Right ventricle myocardium superior (tissue), 1 donor: Measurements from ENCODE around the gene SATB2. TPM values are rescaled to one million over a fixed set of nuclear protein-coding genes. Genes with fewer than 3 reads are reported as not detected.

ENCODE experiments used
- ATAC-seq: fragments of 200-7000 bp; cut with Tn5 transposase; one replicate; pipeline ENCODE4 v1.9.1; 2020; ENCODE audit warnings: mild to moderate bottlenecking; ENCODE audit not compliant: poor library complexity
- DNase-seq: peaks from one replicate; pipeline ENCODE4 v3.0.0-alpha.2; 2020
- intact Hi-C: fragments of 100-400 bp; cut with DNase I; formaldehyde crosslinking; loops from one replicate; pipeline ENCODE4 v1.11.2; 2022
- total RNA-seq: library from RNA; stranded (reverse); fragmentation: NEBNext Ultra II Directional; extraction: Animal tissue kit (Norgen Biotek cat#: 25700); gene quantifications from one replicate; pipeline ENCODE4 v1.2.1, GENCODE V29; 2021
- donor health status: DM: no; HTN: yes; CAD: no; lungs with severe emphysema.

Gene SATB2
- total RNA-seq, 1 donor from 2014 or later: 1.3 TPM

- ATAC-seq (no peak), DNase-seq (no peak)
Observed at GRCh38 chr2:199309411-199309810, 148.3 kb downstream of the SATB2 start.

GRCh38 chr2:199308567-199308966 lies 149.2 kb downstream of the SATB2 start:
- intact Hi-C loops: no loop called here
- no peak for DNase-seq
- ATAC-seq: no peak

More at GRCh38 chr2:199309411-199309810, 148.3 kb downstream of the SATB2 start:
- intact Hi-C loops: no loop called here

- intact Hi-C loops: no loop called here
- no peak for DNase-seq
- no peak for ATAC-seq
Observed at GRCh38 chr2:199307461-199307860, 150.3 kb downstream of the SATB2 start.

- DNase-seq (no peak), ATAC-seq (no peak)
- intact Hi-C loops: no loop called here
Observed at GRCh38 chr2:199306116-199306515, 151.6 kb downstream of the SATB2 start.

GRCh38 chr2:199303728-199304177 lies 154.0 kb downstream of the SATB2 start:
- ATAC-seq (no peak), DNase-seq (no peak)
- intact Hi-C loops: no loop called here

GRCh38 chr2:199302851-199303250 lies 154.9 kb downstream of the SATB2 start:
- intact Hi-C loops: no loop called here
- DNase-seq: no peak
- ATAC-seq: no peak

GRCh38 chr2:199288424-199288823 lies 169.3 kb downstream of the SATB2 start:
- ATAC-seq: no peak
- DNase-seq: no peak
- intact Hi-C loops: no loop called here

- intact Hi-C loops: no loop called here
- DNase-seq: no peak
- no peak for ATAC-seq
Observed at GRCh38 chr2:199282309-199282708, 175.4 kb downstream of the SATB2 start.

GRCh38 chr2:199279146-199279545 lies 178.6 kb downstream of the SATB2 start:
- DNase-seq (no peak), ATAC-seq (no peak)
- intact Hi-C loops: no loop called here

- DNase-seq (no peak), ATAC-seq (no peak)
- intact Hi-C loops: no loop called here
Observed at GRCh38 chr2:199278099-199278498, 179.6 kb downstream of the SATB2 start.

GRCh38 chr2:199273042-199273511 lies 184.7 kb downstream of the SATB2 start:
- ATAC-seq (no peak), DNase-seq (no peak)
- intact Hi-C loops: no loop called here

- intact Hi-C loops: no loop called here
- no peak for ATAC-seq
- DNase-seq: no peak
Observed at GRCh38 chr2:199261936-199262335, 195.8 kb downstream of the SATB2 start.

GRCh38 chr2:199261239-199261638 lies 196.5 kb downstream of the SATB2 start:
- intact Hi-C loops: no loop called here
- no peak for ATAC-seq
- no peak for DNase-seq

GRCh38 chr2:199259671-199260070 lies 198.1 kb downstream of the SATB2 start:
- ATAC-seq (no peak), DNase-seq (no peak)
- intact Hi-C loops: no loop called here

- ATAC-seq (no peak), DNase-seq (no peak)
- intact Hi-C loops: no loop called here
Observed at GRCh38 chr2:199258291-199258690, 199.4 kb downstream of the SATB2 start.

- no peak for DNase-seq
- intact Hi-C loops: no loop called here
- no peak for ATAC-seq
Observed at GRCh38 chr2:199257261-199258224, 200.2 kb downstream of the SATB2 start.

GRCh38 chr2:199230091-199230490 lies 227.6 kb downstream of the SATB2 start:
- no peak for DNase-seq
- ATAC-seq: no peak
- intact Hi-C loops: no loop called here

GRCh38 chr2:199228887-199229819 lies 228.6 kb downstream of the SATB2 start:
- ATAC-seq (no peak), DNase-seq (no peak)
- intact Hi-C loops: no loop called here

GRCh38 chr2:199223791-199224190 lies 233.9 kb downstream of the SATB2 start:
- DNase-seq (no peak), ATAC-seq (no peak)
- intact Hi-C loops: no loop called here
